Muscle layer of duodenum (tissue), 2 donors: Measurements from ENCODE around the gene NFKBIE.

Experiments used
- H3K27ac ChIP-seq: one replicate; pipeline ENCODE4 v1.7.0; 2013; ENCODE audit warnings: mild to moderate bottlenecking, low read length
- H3K27me3 ChIP-seq: one replicate; pipeline ENCODE4 v1.7.0; 2013; ENCODE audit warnings: low read depth, mild to moderate bottlenecking, control low read depth, low read length
- H3K36me3 ChIP-seq, 2 donors: one replicate each; pipeline ENCODE4 v1.7.0; 2013; ENCODE audit warnings: low read length in 2 of 2, control low read depth in 1 of 2, mild to moderate bottlenecking in 1 of 2; ENCODE audit not compliant: insufficient read depth in 2 of 2, control insufficient read depth in 1 of 2
- H3K4me1 ChIP-seq, 2 donors: one replicate each; pipeline ENCODE4 v1.7.0; 2013; ENCODE audit warnings: low read length in 2 of 2, mild to moderate bottlenecking in 2 of 2, control low read depth in 1 of 2, moderate library complexity in 1 of 2; ENCODE audit not compliant: insufficient read depth in 2 of 2, control insufficient read depth in 1 of 2
- H3K4me3 ChIP-seq, 2 donors: one replicate each; pipeline ENCODE4 v1.7.0; 2013; ENCODE audit warnings: low read length in 2 of 2, low read depth in 1 of 2, mild to moderate bottlenecking in 1 of 2
- H3K9me3 ChIP-seq, 2 donors: one replicate each; pipeline ENCODE4 v1.7.0; 2013; ENCODE audit warnings: low read length in 2 of 2, control low read depth in 1 of 2, mild to moderate bottlenecking in 1 of 2; ENCODE audit not compliant: control insufficient read depth in 1 of 2
- donor health status: healthy.

The NFKBIE gene

GRCh38 chr6:44255105-44255808, 10.1 kb downstream of the NFKBIE start:
- no peaks in the 10 kb centered on the region for H3K9me3 ChIP-seq
- peaks cover 9 to 43% of the 10 kb centered on the region in 2 donors for H3K4me1 ChIP-seq
- no peak overlapping the region for H3K27ac ChIP-seq
- H3K36me3 ChIP-seq, result peaks cover 58 to 59% of the 10 kb centered on the region in 2 donors
- H3K4me3 ChIP-seq, result no peak overlapping the region
- no peaks in the 10 kb centered on the region for H3K27me3 ChIP-seq

GRCh38 chr6:44254191-44255104, 10.9 kb downstream of the NFKBIE start:
- no peak overlapping the region for H3K4me3 ChIP-seq
- H3K9me3 ChIP-seq, result no peaks in the 10 kb centered on the region
- no peak overlapping the region for H3K27ac ChIP-seq
- peaks cover 59 to 60% of the 10 kb centered on the region in 2 donors for H3K36me3 ChIP-seq
- no peaks in the 10 kb centered on the region for H3K27me3 ChIP-seq
- H3K4me1 ChIP-seq, result peaks cover 9 to 48% of the 10 kb centered on the region in 2 donors

- peaks cover 65 to 68% of the 10 kb centered on the region in 2 donors for H3K36me3 ChIP-seq
- H3K27me3 ChIP-seq, result no peaks in the 10 kb centered on the region
- H3K4me3 ChIP-seq, result no peak overlapping the region
- peaks cover 12 to 58% of the 10 kb centered on the region in 2 donors for H3K4me1 ChIP-seq
- H3K27ac ChIP-seq, result no peak overlapping the region
- H3K9me3 ChIP-seq, result no peaks in the 10 kb centered on the region
Observed at GRCh38 chr6:44253307-44254101, 11.8 kb downstream of the NFKBIE start.

- no peaks in the 10 kb centered on the region for H3K27me3 ChIP-seq
- H3K4me1 ChIP-seq, result peaks cover 13 to 54% of the 10 kb centered on the region in 2 donors
- H3K9me3 ChIP-seq, result no peaks in the 10 kb centered on the region
- H3K4me3 ChIP-seq, result no peak overlapping the region
- H3K27ac ChIP-seq, result no peak overlapping the region
- peaks cover 64 to 75% of the 10 kb centered on the region in 2 donors for H3K36me3 ChIP-seq
Observed at GRCh38 chr6:44251576-44252524, 13.5 kb downstream of the NFKBIE start.

GRCh38 chr6:44250718-44251123, 14.6 kb downstream of the NFKBIE start:
- no peak overlapping the region for H3K4me3 ChIP-seq
- no peak overlapping the region for H3K27ac ChIP-seq
- peaks cover 64 to 75% of the 10 kb centered on the region in 2 donors for H3K36me3 ChIP-seq
- no peaks in the 10 kb centered on the region for H3K9me3 ChIP-seq
- peaks cover 4 to 43% of the 10 kb centered on the region in 2 donors for H3K4me1 ChIP-seq
- no peaks in the 10 kb centered on the region for H3K27me3 ChIP-seq

GRCh38 chr6:44250067-44250717, 15.2 kb downstream of the NFKBIE start:
- H3K27me3 ChIP-seq, result no peaks in the 10 kb centered on the region
- H3K27ac ChIP-seq, result no peak overlapping the region
- H3K36me3 ChIP-seq, result peaks cover 63 to 73% of the 10 kb centered on the region in 2 donors
- H3K4me1 ChIP-seq, result peaks cover 4 to 38% of the 10 kb centered on the region in 2 donors
- H3K4me3 ChIP-seq, result no peak overlapping the region
- no peaks in the 10 kb centered on the region for H3K9me3 ChIP-seq

- Histone ChIP-seq H3K27me3 (no peaks in the 10 kb centered on the region), H3K36me3 (peaks cover 54 to 64% of the 10 kb centered on the region in 2 donors), H3K4me3 (peak overlapping the region; percentile 87 to 100), H3K27ac (no peak overlapping the region), H3K4me1 (peaks cover 4 to 29% of the 10 kb centered on the region in 2 donors), H3K9me3 (no peaks in the 10 kb centered on the region)
Observed at GRCh38 chr6:44249082-44249748, 16.1 kb downstream of the NFKBIE start.

GRCh38 chr6:44248579-44248978, 16.8 kb downstream of the NFKBIE start:
- no peaks in the 10 kb centered on the region for H3K9me3 ChIP-seq
- no peaks in the 10 kb centered on the region for H3K27me3 ChIP-seq
- H3K27ac ChIP-seq, result peak overlapping the region; percentile 100
- H3K4me3 ChIP-seq, result peak overlapping the region; percentile 87 to 100
- peaks cover 4 to 28% of the 10 kb centered on the region in 2 donors for H3K4me1 ChIP-seq
- H3K36me3 ChIP-seq, result peaks cover 47 to 57% of the 10 kb centered on the region in 2 donors

GRCh38 chr6:44247338-44248302, 17.7 kb downstream of the NFKBIE start:
- H3K9me3 ChIP-seq, result no peaks in the 10 kb centered on the region

More at GRCh38 chr6:44247338-44248302, 17.7 kb downstream of the NFKBIE start:
- peaks cover 4 to 24% of the 10 kb centered on the region in 2 donors for H3K4me1 ChIP-seq
- no peaks in the 10 kb centered on the region for H3K27me3 ChIP-seq
- H3K27ac ChIP-seq, result peak overlapping the region; percentile 100
- H3K4me3 ChIP-seq, result peak overlapping the region; percentile 87 to 100
- peaks cover 38 to 48% of the 10 kb centered on the region in 2 donors for H3K36me3 ChIP-seq
